ENCODE data around the gene CMBL. TPM values are rescaled to one million over a fixed set of nuclear protein-coding genes. Genes with fewer than 3 reads are reported as not detected.
"Not testable (repeated sequence)": the region's sequence is repeated elsewhere in the genome, so short reads cannot be mapped to it uniquely, and the experiment has no call there.

CMBL gene
- total RNA-seq, 1 donor from 2014 or later = 24.8 TPM

- no peak for TF ChIP-seq CTCF (IDR thresholded peaks at IDR 0.05; ENCODE audit: unreplicated experiment)
- no peaks in the 10 kb centered on the region for H3K27me3 Mint-ChIP-seq (ENCODE audit: low read depth)
- H3K4me1 Mint-ChIP-seq = peaks cover 29% of the 10 kb centered on the region
- H3K4me3 Mint-ChIP-seq = peak overlapping the region; percentile 78
- DNase-seq (ENCODE audit: low spot score in 2 of 2, unreplicated experiment in 2 of 2) = no peak
- peak overlapping the region; percentile 51 for H3K27ac Mint-ChIP-seq
- H3K36me3 Mint-ChIP-seq = peaks cover 17% of the 10 kb centered on the region
- no peaks in the 10 kb centered on the region for H3K9me3 Mint-ChIP-seq
Measured at GRCh38 chr5:10250806-10251276, 56.9 kb downstream of the CMBL start.

GRCh38 chr5:10249948-10250805, 57.5 kb downstream of the CMBL start, which contains the start of gene CCT5:
Gene CCT5, plus strand, starts transcription at chr5:10250280. Its CDS starts 61 bp downstream, at chr5:10250341.
- Mint-ChIP-seq H3K36me3 (peaks cover 13% of the 10 kb centered on the region), H3K9me3 (no peaks in the 10 kb centered on the region), H3K4me1 (peaks cover 29% of the 10 kb centered on the region), H3K27ac (peak within 1 kb of the TSS; percentile 100), H3K27me3 (ENCODE audit: low read depth) (no peaks in the 10 kb centered on the region), H3K4me3 (peak within 1 kb of the TSS; percentile 78)
- TF ChIP-seq CTCF (IDR thresholded peaks at IDR 0.05; ENCODE audit: unreplicated experiment) = no peak
- peak; percentile 82 to 89 for DNase-seq (ENCODE audit: low spot score in 2 of 2, unreplicated experiment in 2 of 2)

- no peak for TF ChIP-seq CTCF (IDR thresholded peaks at IDR 0.05; ENCODE audit: unreplicated experiment)
- DNase-seq (ENCODE audit: low spot score in 2 of 2, unreplicated experiment in 2 of 2) = no peak
- peak overlapping the region; percentile 78 for H3K4me3 Mint-ChIP-seq
- H3K36me3 Mint-ChIP-seq = peaks cover 9% of the 10 kb centered on the region
- no peaks in the 10 kb centered on the region for H3K9me3 Mint-ChIP-seq
- H3K27ac Mint-ChIP-seq = peak overlapping the region; percentile 100
- H3K4me1 Mint-ChIP-seq = peaks cover 27% of the 10 kb centered on the region
- H3K27me3 Mint-ChIP-seq (ENCODE audit: low read depth) = no peaks in the 10 kb centered on the region
Measured at GRCh38 chr5:10248378-10249260, 59.1 kb downstream of the CMBL start.

GRCh38 chr5:10247217-10247616, 60.5 kb downstream of the CMBL start:
- not testable (repeated sequence) for H3K27ac Mint-ChIP-seq; DNase-seq (ENCODE audit: low spot score in 2 of 2, unreplicated experiment in 2 of 2); H3K27me3 Mint-ChIP-seq (ENCODE audit: low read depth); H3K9me3 Mint-ChIP-seq; H3K4me3 Mint-ChIP-seq
- Mint-ChIP-seq H3K36me3 (peaks cover 12% of the 10 kb centered on the region), H3K4me1 (peaks cover 26% of the 10 kb centered on the region)

GRCh38 chr5:10246761-10247160, 60.9 kb downstream of the CMBL start:
- H3K27me3 Mint-ChIP-seq (ENCODE audit: low read depth) = no peaks in the 10 kb centered on the region
- H3K27ac Mint-ChIP-seq = no peak overlapping the region
- no peak for TF ChIP-seq CTCF (IDR thresholded peaks at IDR 0.05; ENCODE audit: unreplicated experiment)
- H3K4me3 Mint-ChIP-seq = no peak overlapping the region
- H3K9me3 Mint-ChIP-seq = peaks cover 8% of the 10 kb centered on the region
- no peak for DNase-seq (ENCODE audit: low spot score in 2 of 2, unreplicated experiment in 2 of 2)
- peaks cover 21% of the 10 kb centered on the region for H3K4me1 Mint-ChIP-seq
- H3K36me3 Mint-ChIP-seq = peaks cover 13% of the 10 kb centered on the region

All from mesothelial cell of epicardium (in vitro differentiated cells).